Measurements from ENCODE around the gene FAM181B.

The FAM181B gene, protein sequence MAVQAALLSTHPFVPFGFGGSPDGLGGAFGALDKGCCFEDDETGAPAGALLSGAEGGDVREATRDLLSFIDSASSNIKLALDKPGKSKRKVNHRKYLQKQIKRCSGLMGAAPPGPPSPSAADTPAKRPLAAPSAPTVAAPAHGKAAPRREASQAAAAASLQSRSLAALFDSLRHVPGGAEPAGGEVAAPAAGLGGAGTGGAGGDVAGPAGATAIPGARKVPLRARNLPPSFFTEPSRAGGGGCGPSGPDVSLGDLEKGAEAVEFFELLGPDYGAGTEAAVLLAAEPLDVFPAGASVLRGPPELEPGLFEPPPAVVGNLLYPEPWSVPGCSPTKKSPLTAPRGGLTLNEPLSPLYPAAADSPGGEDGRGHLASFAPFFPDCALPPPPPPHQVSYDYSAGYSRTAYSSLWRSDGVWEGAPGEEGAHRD

DNA sequence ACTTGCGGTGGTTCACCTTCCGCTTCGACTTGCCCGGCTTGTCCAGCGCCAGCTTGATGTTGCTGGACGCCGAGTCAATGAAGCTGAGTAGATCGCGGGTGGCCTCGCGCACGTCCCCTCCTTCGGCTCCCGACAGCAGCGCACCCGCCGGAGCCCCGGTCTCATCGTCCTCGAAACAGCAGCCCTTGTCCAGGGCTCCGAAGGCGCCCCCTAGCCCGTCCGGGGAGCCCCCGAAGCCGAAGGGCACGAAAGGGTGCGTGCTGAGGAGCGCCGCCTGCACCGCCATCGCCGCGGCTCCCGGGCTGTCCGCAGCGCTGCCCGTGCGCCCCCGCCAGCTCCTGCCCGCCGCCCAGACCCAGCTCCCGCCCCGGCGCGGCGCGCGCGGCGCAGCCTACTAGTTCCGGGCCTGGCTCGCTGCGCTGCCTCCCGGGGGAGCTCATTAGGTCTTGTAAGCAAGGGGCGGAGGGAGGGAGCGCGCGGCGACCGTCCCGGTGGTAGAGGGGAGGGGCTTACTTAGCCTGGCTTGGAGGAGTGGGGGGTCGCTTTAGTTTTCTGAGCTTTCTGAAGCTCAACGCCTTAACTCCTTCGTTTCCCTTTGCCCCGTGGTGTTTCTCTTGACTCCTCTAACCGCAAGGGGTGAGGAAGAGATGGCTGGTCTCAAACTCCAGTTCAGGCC lies at the start of gene FAM181B:
Gene FAM181B (minus strand): TSS at position 421 of the 676 bp plus-strand sequence. CDS start 135 bp downstream, at position 286.
- no peak for DNase-seq

DNA sequence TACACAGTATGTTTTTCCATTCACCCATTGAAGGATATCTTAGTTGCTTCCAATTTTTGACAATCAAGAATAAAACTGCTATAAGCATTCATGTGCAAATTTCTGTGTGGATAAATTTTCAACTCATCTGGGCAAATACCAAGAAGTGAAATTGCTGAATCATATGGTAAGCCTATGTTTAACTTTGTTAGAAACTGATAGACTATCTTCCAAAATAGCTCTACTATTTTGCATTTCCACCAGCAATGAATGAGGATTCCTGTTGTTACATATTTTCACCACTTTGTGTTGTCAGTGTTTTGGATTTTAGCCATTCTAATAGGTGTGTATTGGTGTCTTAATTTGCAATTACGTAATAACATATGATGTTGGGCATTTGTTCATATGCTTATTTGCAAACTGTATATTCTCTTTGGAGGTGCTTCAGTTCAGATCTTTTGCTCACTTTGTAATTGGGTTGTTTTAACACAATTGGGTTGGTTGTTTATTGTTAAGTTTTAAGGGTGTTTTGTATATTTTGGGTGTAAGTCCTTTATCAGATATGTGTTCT lies 49.2 kb upstream of the FAM181B start:
- no peak for DNase-seq

DNA sequence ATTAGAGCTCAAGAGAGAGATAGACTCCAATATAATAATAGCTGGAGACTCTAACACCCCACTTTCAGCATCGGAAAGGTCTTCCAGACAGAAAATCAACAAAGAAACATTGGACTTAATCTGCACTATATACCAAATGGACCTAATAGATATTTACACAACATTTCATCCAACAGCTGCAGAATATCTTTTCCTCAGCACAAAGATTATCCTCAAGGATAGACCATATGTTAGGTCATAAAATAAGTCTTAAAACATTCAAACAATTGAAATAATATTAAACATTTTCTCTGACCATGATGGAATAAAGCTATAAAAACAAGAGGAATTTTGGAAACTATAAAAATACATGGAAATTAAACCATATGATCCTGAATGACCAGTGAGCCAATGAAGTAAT lies 45.1 kb upstream of the FAM181B start:
- DNase-seq, result no peak

DNA sequence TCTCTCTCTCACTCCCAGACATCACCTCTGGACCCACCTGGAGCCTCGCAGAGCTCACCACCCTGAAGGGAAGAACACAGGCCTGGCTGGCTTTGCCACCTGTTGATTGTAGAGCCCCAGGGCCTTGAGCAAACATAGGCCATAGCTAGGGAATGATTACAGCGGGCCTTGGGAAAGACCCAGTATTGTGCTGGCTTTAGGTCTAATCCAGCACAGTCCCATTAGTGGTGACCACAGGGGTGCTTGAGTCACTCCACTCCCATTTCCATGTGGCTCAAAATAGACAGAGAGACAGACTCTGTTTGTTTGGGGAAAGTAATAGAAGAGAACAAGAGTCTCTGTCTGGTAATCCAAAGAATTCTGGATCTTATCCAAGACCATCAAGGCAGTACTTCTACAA lies 42.7 kb upstream of the FAM181B start:
- DNase-seq, result no peak

DNA sequence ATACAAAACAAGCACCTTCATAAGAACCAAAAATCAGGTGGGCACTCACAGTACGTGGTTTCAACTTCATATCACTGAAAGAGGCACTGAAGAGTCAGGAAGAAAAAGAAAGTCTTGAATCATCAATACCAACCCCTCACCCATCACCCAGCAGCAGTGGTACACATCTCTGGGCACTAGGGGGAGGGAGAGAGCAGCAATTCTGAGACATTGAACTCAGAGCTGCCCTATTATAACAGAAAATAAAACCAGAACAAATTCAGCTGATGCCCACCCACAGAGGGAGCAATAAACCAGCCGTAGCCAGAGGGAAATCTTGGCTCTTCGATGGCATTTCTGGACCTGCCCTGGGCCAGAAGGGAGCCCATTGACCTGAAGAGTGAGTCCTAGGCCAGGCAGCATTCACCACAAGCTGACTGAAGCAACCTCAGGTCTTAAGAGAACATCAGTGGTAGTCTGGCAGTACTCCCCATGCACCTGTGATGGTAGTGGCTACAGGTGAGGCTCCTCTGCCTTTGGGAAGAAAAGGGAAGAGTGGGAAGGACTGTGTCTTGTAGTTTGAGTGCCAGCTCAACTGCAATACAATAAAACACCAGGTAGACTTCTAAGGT lies 42.2 kb upstream of the FAM181B start:
- peak; percentile 18 for DNase-seq

DNA sequence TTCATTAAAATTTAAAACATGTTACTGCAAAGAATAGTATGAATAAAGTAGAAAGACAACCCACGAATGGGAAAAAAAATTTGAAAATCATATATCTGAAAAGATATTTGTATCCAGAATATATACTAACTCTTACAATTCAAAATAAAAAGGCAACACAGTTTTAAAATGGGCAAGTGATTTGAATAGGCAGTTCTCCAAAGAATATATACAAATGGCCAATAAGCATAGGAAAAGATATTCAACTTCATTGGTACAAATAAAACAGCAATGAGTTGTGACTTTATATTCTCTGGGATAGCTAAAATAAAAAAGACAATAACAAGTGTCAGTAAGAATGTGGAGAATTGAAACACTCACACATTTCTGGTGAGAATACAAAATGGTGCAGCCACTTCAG lies 41.6 kb upstream of the FAM181B start:
- no peak for DNase-seq

DNA sequence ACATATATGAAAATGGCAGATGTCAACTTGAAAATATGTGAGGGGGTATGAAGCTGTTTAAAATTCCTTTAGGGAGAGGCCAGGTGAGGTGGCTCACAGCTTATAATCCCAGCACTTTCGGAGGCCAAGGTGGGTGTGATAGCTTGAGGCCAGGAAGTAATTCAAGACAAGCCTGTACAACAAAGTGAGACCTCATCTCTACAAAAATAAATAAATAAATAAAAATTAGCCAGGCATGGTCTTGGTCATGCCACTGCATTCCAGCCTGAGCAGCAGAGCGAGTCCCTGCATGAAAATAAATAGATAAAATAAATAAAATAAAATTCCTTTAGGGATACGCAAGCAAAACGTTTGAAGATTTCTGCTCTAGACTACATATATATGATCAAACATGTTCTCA lies 38.1 kb upstream of the FAM181B start:
- DNase-seq, result no peak

DNA sequence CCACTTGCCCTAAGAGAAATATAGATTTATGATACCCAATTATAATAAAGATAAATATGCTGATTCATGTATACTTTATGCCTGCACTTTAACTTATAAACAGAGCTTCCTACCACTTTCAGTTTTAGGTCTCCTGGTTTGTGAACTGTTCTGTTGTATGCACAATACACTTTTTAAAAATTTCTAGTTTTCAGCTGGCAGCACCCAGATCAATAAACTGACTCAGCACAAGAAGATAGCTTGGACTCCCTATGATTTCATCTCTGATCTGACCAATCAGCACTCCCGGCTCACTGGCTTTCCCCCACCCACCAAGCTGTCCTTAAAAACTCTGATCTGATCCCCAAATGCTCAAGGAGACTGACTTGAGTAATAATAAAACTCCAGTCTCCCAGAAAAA lies 33.5 kb upstream of the FAM181B start:
- DNase-seq, result no peak

DNA sequence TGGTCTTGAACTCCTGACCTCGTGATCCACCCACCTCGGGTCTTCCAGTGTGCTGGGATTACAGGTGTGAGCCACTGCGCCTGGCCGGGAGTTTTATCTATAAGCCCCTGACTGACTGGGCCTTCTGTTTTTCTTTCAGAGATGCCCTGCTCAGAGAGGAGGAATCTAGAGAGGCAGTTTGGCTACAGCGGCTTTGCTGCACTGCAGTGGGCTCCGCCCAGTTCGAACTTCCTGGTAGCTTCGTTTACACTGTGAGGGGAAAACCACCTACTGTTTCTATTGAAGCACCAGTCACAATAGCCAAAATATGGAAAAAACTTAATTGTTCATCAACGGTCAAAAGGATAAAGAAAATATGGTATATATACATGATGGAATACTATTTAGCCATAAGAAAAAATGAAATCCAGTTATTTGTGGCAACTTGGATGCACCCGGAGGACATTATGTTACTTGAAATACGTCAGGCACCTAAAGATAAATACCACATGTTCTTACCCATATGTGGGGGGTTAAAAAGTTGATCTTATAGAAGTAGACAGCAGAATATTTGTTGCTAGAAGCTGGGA lies 31.9 kb upstream of the FAM181B start:
- DNase-seq, result no peak

DNA sequence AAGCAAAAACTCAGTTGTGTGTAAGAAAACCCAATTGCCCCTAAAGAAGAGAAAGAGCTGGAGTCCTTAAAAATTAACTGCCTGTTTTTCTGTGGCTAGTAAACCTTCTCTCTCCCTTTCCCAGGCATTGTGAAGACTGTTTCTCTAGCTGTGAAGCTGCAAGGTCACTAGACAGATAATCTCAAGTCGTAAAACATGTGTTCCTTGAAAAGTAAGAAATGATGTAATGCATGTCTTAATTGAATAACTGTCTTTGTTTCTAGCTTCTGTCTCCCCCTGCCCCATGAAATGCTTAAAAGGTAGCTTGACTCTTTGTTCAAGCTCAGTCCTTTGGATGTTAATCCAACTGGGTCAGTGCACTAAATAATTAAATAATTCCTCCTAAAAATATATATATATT lies 29.5 kb upstream of the FAM181B start:
- no peak for DNase-seq

DNA sequence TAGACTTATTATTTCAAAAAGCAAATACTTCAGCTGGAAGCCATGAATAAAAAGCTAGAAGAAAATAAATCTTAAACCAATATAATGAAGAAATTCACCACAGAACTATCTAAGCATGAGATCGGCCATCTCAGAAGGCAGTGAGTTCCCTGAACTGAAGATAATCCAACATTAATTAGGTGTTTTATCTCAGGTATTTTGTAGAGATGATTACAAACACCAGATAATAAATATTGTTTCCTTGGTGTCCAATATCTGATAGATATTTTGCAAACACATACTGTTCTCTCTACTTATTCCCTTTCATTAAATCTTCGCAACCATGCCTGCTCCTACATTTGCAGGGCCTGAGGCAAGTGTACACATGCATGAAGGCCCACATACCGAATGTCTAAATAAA lies 26.0 kb upstream of the FAM181B start:
- DNase-seq, result no peak

DNA sequence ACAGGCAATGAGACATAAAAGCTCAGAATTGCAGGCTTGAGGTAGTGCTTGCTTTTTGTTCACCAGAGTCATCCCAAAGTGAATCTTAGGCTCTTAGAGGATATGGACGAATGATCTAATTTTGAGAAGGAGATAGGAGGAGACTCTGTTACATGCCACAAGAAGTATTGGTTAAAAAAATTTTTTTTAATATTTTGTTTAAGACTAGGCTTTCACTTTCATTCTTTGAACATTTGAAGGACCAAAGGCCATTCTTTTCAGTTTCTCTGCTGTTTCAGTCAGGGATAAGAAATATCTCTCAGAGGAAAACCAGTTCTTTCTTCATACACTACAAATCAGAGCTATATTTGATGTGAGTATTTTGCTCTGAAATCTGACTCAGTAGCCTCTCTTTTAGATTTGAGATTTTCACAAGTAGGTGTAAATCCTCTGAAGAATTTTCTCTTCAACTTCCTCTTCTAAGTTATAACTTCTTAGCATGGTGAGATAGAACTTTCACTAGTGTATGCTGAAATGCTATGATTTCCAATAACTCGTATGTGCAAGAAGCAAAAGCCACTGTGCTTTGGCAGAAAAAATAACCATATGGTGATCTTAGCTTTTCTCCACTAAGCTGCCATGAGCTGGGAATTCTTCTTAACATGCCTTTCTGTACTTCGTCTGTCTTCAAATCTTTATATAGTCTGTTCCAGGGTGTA lies 24.1 kb upstream of the FAM181B start:
- DNase-seq, result no peak

DNA sequence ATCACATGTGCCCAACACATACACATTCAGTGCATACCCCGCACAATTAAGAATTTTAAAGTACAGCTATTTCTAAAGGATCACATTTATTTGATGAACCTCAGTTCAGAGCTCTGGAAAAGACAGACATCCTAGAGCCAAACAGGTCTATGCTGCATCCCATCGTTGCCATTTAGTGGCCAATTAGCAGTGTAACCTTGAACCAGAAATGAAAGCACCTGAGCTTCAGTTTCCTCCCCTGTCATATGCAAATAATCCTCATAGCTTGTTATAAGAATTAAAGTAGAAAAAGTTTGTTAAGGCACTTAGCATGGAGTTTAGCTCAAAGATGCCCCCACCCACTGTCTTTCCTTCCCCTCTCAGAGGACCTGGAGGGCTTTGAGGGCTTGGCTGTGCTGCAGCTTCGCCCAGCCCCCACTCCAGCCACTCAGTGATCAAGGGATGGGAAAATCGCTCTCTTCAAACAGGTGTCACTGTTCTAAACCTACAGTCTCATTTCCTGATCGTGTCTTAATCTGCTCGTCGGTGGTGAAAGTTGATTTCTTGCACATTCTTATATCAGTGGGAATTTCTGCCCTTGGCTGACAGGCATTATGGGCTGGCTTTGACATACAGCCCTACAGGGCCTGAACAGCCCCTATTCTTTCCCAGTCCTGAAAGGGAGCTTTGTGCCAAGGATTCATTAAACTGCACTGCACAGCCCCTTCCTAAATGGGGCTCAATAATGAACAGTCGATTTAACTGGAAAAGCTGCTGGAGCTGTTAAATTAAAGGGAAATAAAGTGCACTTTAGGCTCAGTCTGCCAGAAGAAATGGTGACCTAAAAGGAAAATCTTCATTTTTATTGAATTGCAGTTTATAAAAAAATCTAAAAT lies 23.3 kb upstream of the FAM181B start:
- DNase-seq, result no peak

DNA sequence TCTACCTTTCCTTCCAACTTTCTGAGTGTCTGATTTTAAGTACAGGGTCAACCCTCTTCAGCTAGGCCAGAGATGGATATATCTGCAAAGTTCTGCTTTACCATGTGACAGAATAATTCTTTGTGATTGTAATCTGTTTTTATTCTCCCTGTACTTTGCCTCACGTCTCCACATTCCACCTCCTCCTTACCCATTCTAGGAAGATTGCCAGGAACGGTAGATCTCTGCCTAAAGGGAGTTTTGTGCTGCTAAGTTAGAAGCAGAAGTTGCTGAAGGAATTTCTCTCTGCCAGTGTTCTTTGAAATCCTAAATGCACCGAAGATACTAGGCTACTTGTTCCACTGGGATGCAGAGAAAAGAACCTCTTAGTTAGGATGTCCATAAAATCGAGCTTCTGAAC lies 20.7 kb upstream of the FAM181B start:
- DNase-seq, result no peak

DNA sequence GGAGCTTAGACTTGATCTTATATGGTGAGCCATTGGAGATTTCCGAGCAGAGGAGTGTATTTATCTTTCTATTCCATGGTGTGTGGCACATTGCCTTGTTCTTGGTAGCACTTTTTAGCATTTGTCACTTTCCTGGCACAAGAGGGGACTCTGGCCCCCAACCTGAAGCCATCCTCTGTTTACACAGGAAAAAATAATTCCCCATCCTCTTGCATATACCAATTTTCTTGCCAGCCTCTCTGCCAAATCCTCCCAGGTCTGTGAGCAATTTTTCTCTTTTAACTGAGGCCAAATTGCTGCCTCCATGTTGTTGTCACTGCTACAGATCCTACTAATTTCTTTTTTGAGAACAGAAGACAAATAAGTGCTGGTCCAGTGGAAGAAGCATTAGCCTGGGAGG lies 20.3 kb upstream of the FAM181B start:
- no peak for DNase-seq

DNA sequence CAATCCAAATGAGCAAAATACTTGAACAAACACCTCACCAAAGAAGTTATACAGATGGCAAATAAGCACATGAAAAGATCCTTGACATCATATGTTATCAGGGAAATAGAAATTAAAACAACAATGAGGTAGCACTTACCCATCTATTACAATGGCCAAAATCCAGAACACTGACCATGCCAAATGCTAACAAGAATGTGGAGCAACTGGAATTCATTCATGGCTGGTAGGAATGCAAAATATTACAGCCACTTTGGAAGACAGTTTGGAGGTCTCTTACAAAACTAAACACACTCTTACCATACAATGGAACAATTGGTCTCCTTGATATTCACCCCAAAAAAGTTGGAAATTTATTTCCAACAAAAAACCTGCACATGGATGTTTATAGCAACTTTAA lies 19.1 kb upstream of the FAM181B start:
- DNase-seq, result no peak

DNA sequence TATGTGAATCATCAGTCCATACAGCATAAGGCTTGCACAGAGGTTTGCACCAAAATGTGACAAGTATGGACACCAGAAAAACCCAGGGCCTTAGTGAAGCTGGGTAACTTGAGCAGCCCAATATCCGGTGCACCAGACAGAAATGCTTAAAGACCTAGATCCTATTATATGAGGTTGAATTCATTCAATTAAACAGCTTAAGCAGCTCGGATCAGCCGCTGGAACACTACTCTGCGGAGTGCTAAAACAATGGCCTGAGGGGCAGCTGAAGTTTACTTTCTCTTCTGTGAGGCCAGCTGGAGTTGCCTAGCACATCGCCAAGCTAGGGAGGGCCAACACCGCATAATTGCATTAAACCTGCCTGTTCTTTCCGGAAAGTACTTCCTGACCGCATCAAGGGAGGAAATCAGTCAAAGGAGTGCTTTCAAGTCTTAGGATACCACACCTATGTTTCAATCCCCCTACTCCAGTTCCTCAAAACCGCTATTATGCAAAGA lies 17.0 kb upstream of the FAM181B start:
- no peak for DNase-seq

DNA sequence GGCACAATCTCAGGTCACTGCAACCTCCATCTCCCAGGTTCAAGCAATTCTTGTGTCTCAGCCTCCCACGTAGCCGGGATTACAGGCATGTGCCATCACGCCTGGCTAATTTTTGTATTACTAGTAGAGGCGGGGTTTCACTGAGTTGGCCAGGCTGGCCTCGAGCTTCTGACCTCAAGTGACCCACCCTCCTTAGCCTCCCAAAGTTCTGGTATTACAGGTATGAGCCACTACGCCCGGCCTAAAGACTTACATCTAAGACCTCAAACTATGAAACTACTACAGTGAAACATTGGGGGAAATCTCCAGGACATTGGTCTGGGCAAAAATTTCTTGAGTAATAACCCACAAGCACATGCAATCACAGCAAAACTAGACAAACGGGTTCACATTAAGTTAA lies 13.8 kb upstream of the FAM181B start:
- DNase-seq, result no peak

DNA sequence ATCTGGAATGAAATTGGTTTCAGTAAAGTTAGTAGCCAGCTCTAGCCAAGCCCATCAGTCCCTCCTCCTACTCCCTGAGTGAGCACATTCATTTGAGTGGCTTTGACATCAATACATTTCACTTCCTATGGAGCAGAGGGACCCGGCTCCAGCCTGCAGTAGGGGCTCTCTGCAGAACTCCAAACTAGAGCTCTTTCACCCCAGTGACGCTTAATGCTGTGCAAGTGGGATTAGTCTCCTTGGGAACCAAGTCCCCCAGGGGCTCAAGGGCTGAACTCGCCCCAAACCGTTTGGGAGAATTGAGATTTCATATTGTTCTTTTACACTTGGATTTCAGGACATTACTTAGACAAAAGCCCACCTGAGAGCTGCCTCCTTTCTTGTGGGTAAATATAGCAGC lies 4.4 kb upstream of the FAM181B start:
- no peak for DNase-seq

DNA sequence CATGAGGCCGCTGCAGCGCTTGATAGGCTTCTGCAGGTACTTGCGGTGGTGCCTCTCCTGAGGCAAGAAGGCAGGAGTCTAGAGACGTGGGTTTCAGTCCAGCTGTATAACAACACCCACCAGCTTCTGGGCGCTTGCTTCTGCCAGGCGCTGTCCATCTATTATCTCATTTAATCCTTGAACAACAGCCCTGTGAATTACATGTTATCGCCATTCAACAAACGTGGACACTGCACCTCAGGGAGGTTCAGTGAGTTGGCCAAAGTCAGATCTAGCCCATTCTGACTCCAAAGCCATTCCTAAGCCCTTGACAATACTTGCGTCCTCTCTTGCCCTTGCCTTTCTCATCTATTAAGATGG lies 436 bp upstream of the FAM181B start:
- DNase-seq, result no peak

DNA sequence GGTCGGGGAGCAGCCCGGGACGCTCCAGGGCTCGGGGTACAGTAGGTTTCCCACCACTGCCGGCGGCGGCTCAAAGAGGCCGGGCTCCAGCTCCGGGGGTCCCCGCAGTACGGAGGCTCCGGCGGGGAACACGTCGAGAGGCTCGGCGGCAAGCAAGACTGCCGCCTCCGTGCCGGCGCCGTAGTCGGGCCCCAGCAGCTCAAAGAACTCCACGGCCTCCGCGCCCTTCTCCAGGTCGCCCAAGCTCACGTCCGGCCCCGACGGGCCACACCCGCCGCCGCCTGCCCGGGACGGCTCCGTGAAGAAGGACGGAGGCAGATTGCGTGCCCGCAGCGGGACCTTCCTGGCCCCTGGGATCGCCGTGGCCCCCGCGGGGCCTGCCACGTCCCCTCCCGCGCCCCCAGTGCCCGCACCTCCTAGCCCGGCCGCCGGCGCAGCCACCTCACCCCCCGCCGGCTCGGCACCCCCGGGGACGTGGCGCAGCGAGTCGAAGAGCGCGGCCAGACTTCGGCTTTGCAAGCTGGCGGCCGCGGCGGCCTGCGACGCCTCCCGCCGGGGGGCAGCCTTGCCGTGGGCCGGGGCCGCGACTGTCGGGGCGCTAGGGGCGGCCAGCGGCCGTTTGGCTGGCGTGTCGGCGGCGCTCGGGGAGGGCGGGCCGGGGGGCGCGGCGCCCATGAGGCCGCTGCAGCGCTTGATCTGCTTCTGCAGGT lies 775 bp downstream of the FAM181B start:
- no peak for DNase-seq
